HepG2 (cell line): ENCODE measurements around the gene SLC51B. TPM values are rescaled to one million over a fixed set of nuclear protein-coding genes. Genes with fewer than 3 reads are reported as not detected.

Source experiments
- CBX1 ChIP-seq: IDR thresholded peaks from one replicate; pipeline ENCODE4 v1.6.1; 2016; ENCODE audit warnings: antibody characterized with exemption, low read depth
- FOSL2 ChIP-seq: sonication (generic); formaldehyde crosslinking; IDR thresholded peaks from 2 replicates; pipeline ENCODE4 v1.4.0; 2020; ENCODE audit warnings: missing genetic modification reagents
- KAT7 ChIP-seq: IDR thresholded peaks from 2 replicates; pipeline ENCODE4 v1.6.1; 2018; ENCODE audit warnings: borderline replicate concordance, missing compliant biosample characterization
- MEIS1 ChIP-seq: sonication (generic); formaldehyde crosslinking; IDR thresholded peaks from 2 replicates; pipeline ENCODE4 v1.9.0; 2021; ENCODE audit warnings: mild to moderate bottlenecking, missing genetic modification reagents, moderate library complexity, borderline replicate concordance
- MNT ChIP-seq: fragments of 450-650 bp; IDR thresholded peaks from 2 replicates; pipeline ENCODE4 v1.6.1; 2016
- NFYB ChIP-seq: sonication (generic); formaldehyde crosslinking; IDR thresholded peaks from 2 replicates; pipeline ENCODE4 v1.4.0; 2020; ENCODE audit warnings: missing genetic modification reagents
- NFYC ChIP-seq: IDR thresholded peaks from 2 replicates; pipeline ENCODE4 v1.6.1; 2016; ENCODE audit warnings: missing genetic modification reagents, missing compliant biosample characterization
- PHF21A ChIP-seq: sonication (generic); formaldehyde crosslinking; IDR thresholded peaks from 2 replicates; pipeline ENCODE4 v1.5.0; 2020; ENCODE audit warnings: mild to moderate bottlenecking, missing genetic modification reagents
- RXRA ChIP-seq: sonication (generic); formaldehyde crosslinking; IDR thresholded peaks from 2 replicates; pipeline ENCODE4 v1.5.1; 2020; ENCODE audit warnings: missing genetic modification reagents
- SAP130 ChIP-seq: IDR thresholded peaks from 2 replicates; pipeline ENCODE4 v1.6.1; 2016; ENCODE audit warnings: low read depth
- TCF7L2 ChIP-seq: IDR thresholded peaks from 2 replicates; pipeline ENCODE4 v1.6.1; 2011; ENCODE audit warnings: mild to moderate bottlenecking, low read depth, low read length, moderate library complexity
- TFE3 ChIP-seq: IDR thresholded peaks from 2 replicates; pipeline ENCODE4 v1.6.1; 2016
- TGIF2 ChIP-seq: IDR thresholded peaks from 2 replicates; pipeline ENCODE4 v1.6.1; 2016; ENCODE audit warnings: control low read depth, missing compliant biosample characterization
- YEATS2 ChIP-seq: sonication (generic); formaldehyde crosslinking; IDR thresholded peaks from 2 replicates; pipeline ENCODE4 v1.4.0; 2020; ENCODE audit warnings: missing genetic modification reagents, borderline replicate concordance
- ZBTB38 ChIP-seq: sonication (generic); formaldehyde crosslinking; IDR thresholded peaks from 2 replicates; pipeline ENCODE4 v1.5.1; 2020; ENCODE audit warnings: mild to moderate bottlenecking, missing genetic modification reagents
- ZC3H4 ChIP-seq: sonication (generic); formaldehyde crosslinking; IDR thresholded peaks from 2 replicates; pipeline ENCODE4 v1.4.0; 2020; ENCODE audit warnings: missing genetic modification reagents, borderline replicate concordance
- ZFP36L1 ChIP-seq: sonication (generic); formaldehyde crosslinking; IDR thresholded peaks from 2 replicates; pipeline ENCODE4 v1.8.0; 2022; ENCODE audit warnings: mild to moderate bottlenecking, missing genetic modification reagents, moderate library complexity
- ZGPAT ChIP-seq: IDR thresholded peaks from 2 replicates; pipeline ENCODE4 v1.6.1; 2016; ENCODE audit warnings: mild to moderate bottlenecking
- ZNF234 ChIP-seq: sonication (generic); formaldehyde crosslinking; conservative IDR thresholded peaks from 2 replicates; pipeline ENCODE4 v1.5.1; 2020; ENCODE audit warnings: mild to moderate bottlenecking, missing genetic modification reagents
- ZNF687 ChIP-seq: sonication (generic); formaldehyde crosslinking; IDR thresholded peaks from 2 replicates; pipeline ENCODE4 v1.5.1; 2020; ENCODE audit warnings: mild to moderate bottlenecking, missing genetic modification reagents, moderate library complexity
- ZNF766 ChIP-seq: sonication (generic); formaldehyde crosslinking; IDR thresholded peaks from 2 replicates; pipeline ENCODE4 v1.5.0; 2020; ENCODE audit warnings: missing genetic modification reagents, borderline replicate concordance
- ZSCAN29 ChIP-seq: sonication (generic); formaldehyde crosslinking; conservative IDR thresholded peaks from 2 replicates; pipeline ENCODE4 v1.4.0; 2020; ENCODE audit warnings: mild to moderate bottlenecking, missing genetic modification reagents
- polyA plus RNA-seq, 8 experiments: library from polyadenylated mRNA; depleted of rRNA in 3 of 8; stranded (reverse) in 7 of 8; unstranded in 1 of 8; fragments of >200 nt; fragmentation: Illumina TruSeq in 4 of 8; extraction: Trizol in 4 of 8; gene quantifications; 2 replicates each; pipeline versions ENCODE4 v1.2.1 to v1.2.3, GENCODE V29; 2011 to 2016; ENCODE audit warnings: low read depth in 4 of 8, missing spikeins in 1 of 8, mixed read lengths in 1 of 8; ENCODE audit not compliant: insufficient read depth in 1 of 8
- total RNA-seq, 5 experiments: library from RNA; depleted of rRNA; stranded (reverse); fragments of >200 nt; fragmentation: Illumina TruSeq; extraction: Trizol; gene quantifications; 2 replicates each; pipeline ENCODE4 v1.2.3, GENCODE V29; 2016; ENCODE audit warnings: low read depth in 1 of 5

The SLC51B gene
- total and polyA plus RNA-seq, 2 of the 13 experiments (the other 11 are each of a cell fraction or from before 2014, with no cell fraction given) = 14.9 to 17.1 TPM

- TF ChIP-seq MEIS1 = peak; percentile 53; the same call in 1 of the 2 replicates
- TF ChIP-seq YEATS2 = peak; percentile 45; the same call in 1 of the 2 replicates
- 0 out of 2 replicates have a peak, but pooled peaks have one; percentile 24 for TF ChIP-seq TFE3 (CRISPR knock-in tag)
- no peak for TF ChIP-seq ZC3H4 (CRISPR knock-in tag)
- TF ChIP-seq NFYB (CRISPR knock-in tag) = no peak
- TF ChIP-seq SAP130 (CRISPR knock-in tag) = peak; percentile 67
- peak; percentile 81; the same call in 1 of the 2 replicates for TF ChIP-seq TGIF2
- peak; percentile 73 for TF ChIP-seq ZNF687
- TF ChIP-seq TCF7L2 = no peak
- TF ChIP-seq ZNF766 (CRISPR knock-in tag) = 0 out of 2 replicates have a peak, but pooled peaks have one; percentile 32
- peak; percentile 69; the same call in 1 of the 2 replicates for TF ChIP-seq KAT7
- TF ChIP-seq ZSCAN29 (CRISPR knock-in tag) = peak; percentile 67; the same call in 1 of the 2 replicates
- TF ChIP-seq MNT = no peak
- TF ChIP-seq ZFP36L1 = no peak
- TF ChIP-seq CBX1 = no peak
- no peak for TF ChIP-seq PHF21A
- 0 out of 2 replicates have a peak, but pooled peaks have one; percentile 26 for TF ChIP-seq NFYC (CRISPR knock-in tag)
- peak; percentile 47 for TF ChIP-seq RXRA (CRISPR knock-in tag)
- TF ChIP-seq ZNF234 (CRISPR knock-in tag) = no peak
- peak; percentile 64; the same call in 1 of the 2 replicates for TF ChIP-seq FOSL2 (CRISPR knock-in tag)
- TF ChIP-seq ZGPAT = peak; percentile 48; the same call in 1 of the 2 replicates
- TF ChIP-seq ZBTB38 (CRISPR knock-in tag) = 0 out of 2 replicates have a peak, but pooled peaks have one; percentile 21
Observed at GRCh38 chr15:65054333-65055200, 9.4 kb downstream of the SLC51B start (continued).
